ENCODE measurements around the gene OR11H7. TPM values are rescaled to one million over a fixed set of nuclear protein-coding genes. Genes with fewer than 3 reads are reported as not detected.
"Not testable (repeated sequence)": the region's sequence is repeated elsewhere in the genome, so short reads cannot be mapped to it uniquely, and the experiment has no call there.

The OR11H7 gene
- total RNA-seq, result not detected in 2 replicates

DNA sequence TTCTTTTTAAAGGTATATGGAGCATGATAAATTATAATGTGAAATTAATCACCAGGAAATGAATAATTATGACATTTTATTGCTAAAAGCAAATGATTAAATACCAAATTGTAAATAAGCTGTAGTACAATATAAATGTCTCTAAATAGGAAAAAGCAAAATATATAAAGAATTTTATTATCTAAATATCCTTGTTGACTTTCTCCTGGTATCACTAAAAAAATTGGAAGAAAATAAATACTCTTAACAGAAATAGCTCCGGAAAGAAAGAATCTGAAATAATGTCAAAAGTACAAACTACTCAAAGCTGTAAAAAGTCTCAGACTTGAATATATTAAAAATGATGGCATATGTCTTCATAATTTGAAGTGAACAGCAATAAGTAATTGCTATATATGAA is at the start of gene OR11H7:
Gene OR11H7 (plus strand): TSS at position 301 of the 400 bp plus-strand sequence.
- Mint-ChIP-seq H3K36me3 (ENCODE audit: low read depth) (no peaks in the 10 kb centered on the region), H3K4me3 (no peak within 1 kb of the TSS), H3K4me1 (no peaks in the 10 kb centered on the region), H3K9me3 (peaks cover 7% of the 10 kb centered on the region), H3K27ac (no peak within 1 kb of the TSS), H3K27me3 (no peaks in the 10 kb centered on the region)
- no peak for DNase-seq
- intact Hi-C loops (cut with micrococcal nuclease), result no loop called here

GRCh38 chr14:20179218-20179617 is 49.6 kb upstream of the OR11H7 start:
- no peaks in the 10 kb centered on the region for H3K27me3 Mint-ChIP-seq
- H3K4me1 Mint-ChIP-seq, result no peaks in the 10 kb centered on the region
- H3K9me3 Mint-ChIP-seq, result peaks cover 3% of the 10 kb centered on the region
- intact Hi-C loops (cut with micrococcal nuclease), result no loop called here
- no peaks in the 10 kb centered on the region for H3K36me3 Mint-ChIP-seq (ENCODE audit: low read depth)
- DNase-seq, result no peak
- H3K27ac Mint-ChIP-seq, result no peak overlapping the region
- H3K4me3 Mint-ChIP-seq, result no peak overlapping the region

DNA sequence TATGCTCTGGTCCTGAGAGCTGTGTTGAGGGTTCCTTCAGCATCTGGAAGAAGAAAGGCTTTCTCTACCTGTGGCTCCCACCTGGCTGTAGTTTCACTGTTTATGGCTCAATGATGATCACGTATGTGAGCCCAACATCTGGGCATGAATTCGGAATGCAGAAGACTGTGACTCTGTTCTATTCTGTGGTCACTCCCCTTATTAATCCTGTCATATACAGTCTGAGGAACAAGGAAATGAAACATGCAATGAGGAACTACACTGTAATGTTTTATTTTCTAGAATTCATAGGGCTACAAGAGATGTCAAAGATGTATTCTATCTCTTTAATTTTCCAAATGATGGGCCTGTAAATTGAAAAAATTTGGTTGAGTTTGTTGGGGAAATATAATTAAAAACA is 48.9 kb upstream of the OR11H7 start:
- Mint-ChIP-seq H3K4me3 (no peak overlapping the region), H3K4me1 (no peaks in the 10 kb centered on the region)
- no peak for DNase-seq

DNA sequence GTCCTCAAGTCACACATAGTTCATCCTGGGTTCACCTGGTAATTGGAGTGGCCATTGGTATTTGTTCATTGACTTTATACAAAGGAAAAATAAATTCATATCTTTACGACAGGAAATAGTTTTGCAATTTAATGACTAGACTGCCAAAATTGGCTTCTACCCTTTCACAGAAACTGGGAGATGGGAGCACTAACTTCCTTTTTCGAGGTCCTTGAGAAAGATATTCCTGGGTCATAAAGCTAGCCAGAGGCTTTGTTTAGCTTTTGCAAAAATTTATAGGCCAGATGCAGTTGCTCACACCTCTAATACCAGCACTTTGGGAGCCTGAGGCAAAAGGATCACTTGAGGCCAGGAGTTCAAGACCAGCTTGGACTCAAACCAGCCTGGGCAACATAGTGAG is 48.3 kb upstream of the OR11H7 start:
- H3K27ac Mint-ChIP-seq, result no peak overlapping the region
- no peaks in the 10 kb centered on the region for H3K9me3 Mint-ChIP-seq
- no peaks in the 10 kb centered on the region for H3K4me1 Mint-ChIP-seq
- peaks cover under 1% of the 10 kb centered on the region for H3K27me3 Mint-ChIP-seq
- H3K36me3 Mint-ChIP-seq (ENCODE audit: low read depth), result no peaks in the 10 kb centered on the region
- H3K4me3 Mint-ChIP-seq, result no peak overlapping the region
- intact Hi-C loops (cut with micrococcal nuclease), result no loop called here
- no peak for DNase-seq

More for the DNA sequence above, 48.9 kb upstream of the OR11H7 start:
- Mint-ChIP-seq H3K27me3 (no peaks in the 10 kb centered on the region), H3K27ac (no peak overlapping the region), H3K9me3 (peaks cover 2% of the 10 kb centered on the region), H3K36me3 (ENCODE audit: low read depth) (no peaks in the 10 kb centered on the region)
- intact Hi-C loops (cut with micrococcal nuclease), result no loop called here

GRCh38 chr14:20184181-20184580 is 44.6 kb upstream of the OR11H7 start:
- peaks cover 2% of the 10 kb centered on the region for H3K27me3 Mint-ChIP-seq
- no peaks in the 10 kb centered on the region for H3K36me3 Mint-ChIP-seq (ENCODE audit: low read depth)
- H3K9me3 Mint-ChIP-seq, result no peaks in the 10 kb centered on the region
- H3K27ac Mint-ChIP-seq, result no peak overlapping the region
- intact Hi-C loops (cut with micrococcal nuclease), result no loop called here
- H3K4me1 Mint-ChIP-seq, result no peaks in the 10 kb centered on the region
- no peak overlapping the region for H3K4me3 Mint-ChIP-seq
- no peak for DNase-seq

DNA sequence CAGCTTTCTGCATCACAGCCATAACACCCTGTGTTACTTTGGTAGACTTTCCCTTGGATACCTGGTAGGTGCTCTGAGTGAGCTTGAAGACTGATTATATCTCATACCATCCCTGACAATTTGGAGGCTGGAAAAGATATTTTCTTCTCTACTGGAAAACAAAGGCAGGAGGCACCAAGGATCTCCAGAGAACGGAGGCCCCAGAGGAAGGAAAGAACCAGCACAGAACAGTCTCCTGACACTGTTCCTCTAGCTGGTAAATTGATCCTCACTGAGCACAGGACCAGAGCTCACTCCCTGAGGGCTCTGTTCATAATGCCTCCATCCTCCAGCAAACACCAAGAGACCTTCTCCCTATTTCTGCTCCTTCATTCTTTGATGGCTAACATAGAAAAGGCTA is 38.2 kb upstream of the OR11H7 start, which contains the start of gene OR11G2:
Gene OR11G2 (plus strand): TSS at position 301 of the 400 bp plus-strand sequence. CDS start 6,542 bp downstream, outside the sequence.
- H3K9me3 Mint-ChIP-seq, result no peaks in the 10 kb centered on the region
- intact Hi-C loops (cut with micrococcal nuclease), result no loop called here
- peaks cover under 1% of the 10 kb centered on the region for H3K27me3 Mint-ChIP-seq
- H3K36me3 Mint-ChIP-seq (ENCODE audit: low read depth), result no peaks in the 10 kb centered on the region
- H3K4me1 Mint-ChIP-seq, result no peaks in the 10 kb centered on the region
- H3K4me3 Mint-ChIP-seq, result no peak within 1 kb of the TSS
- no peak for DNase-seq
- H3K27ac Mint-ChIP-seq, result no peak within 1 kb of the TSS

DNA sequence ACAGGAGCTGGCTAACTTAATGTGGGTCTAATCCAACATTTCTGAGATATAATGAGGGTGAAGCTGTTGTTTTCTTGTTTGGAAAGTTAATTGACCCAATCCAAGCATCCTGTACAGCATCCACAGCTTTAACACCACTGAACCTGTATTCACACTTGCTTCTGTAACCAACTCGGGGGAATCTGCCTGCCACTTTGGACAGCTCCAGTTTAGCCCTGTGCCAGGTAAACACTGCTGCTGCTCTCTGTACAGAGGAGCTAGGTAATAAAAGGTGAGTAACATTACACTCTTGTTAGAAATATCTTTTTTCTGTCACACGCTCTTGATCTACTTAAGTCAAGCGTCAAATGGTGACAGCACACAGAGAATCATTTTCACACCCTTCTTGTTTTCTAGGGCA is 37.4 kb upstream of the OR11H7 start:
- no peaks in the 10 kb centered on the region for H3K9me3 Mint-ChIP-seq
- intact Hi-C loops (cut with micrococcal nuclease), result no loop called here
- no peak overlapping the region for H3K27ac Mint-ChIP-seq
- no peaks in the 10 kb centered on the region for H3K4me1 Mint-ChIP-seq
- H3K36me3 Mint-ChIP-seq (ENCODE audit: low read depth), result no peaks in the 10 kb centered on the region
- H3K4me3 Mint-ChIP-seq, result no peak overlapping the region
- peaks cover 2% of the 10 kb centered on the region for H3K27me3 Mint-ChIP-seq
- DNase-seq, result no peak

GRCh38 chr14:20194101-20194500 is 34.7 kb upstream of the OR11H7 start:
- intact Hi-C loops (cut with micrococcal nuclease), result no loop called here

DNA sequence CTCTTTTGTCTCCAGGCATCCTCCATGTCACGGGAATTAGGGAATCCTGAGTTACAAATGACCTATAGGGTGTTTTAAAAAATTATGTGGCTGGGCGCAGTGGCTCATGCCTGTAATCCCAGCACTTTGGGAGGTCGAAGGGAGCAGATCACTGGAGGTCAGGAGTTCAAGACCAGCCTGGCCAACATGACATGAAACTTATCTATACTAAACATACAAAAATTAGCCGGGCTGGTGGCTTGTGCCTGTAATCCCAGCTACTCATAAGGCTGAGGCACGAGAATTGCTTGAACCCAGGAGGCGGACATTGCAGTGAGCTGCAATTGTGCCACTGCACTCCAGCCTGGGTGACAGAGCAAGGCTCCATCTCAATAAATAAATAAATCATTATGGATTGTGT is 33.6 kb upstream of the OR11H7 start:
- DNase-seq; H3K9me3 Mint-ChIP-seq; H3K27me3 Mint-ChIP-seq; H3K27ac Mint-ChIP-seq; H3K36me3 Mint-ChIP-seq (ENCODE audit: low read depth); H3K4me3 Mint-ChIP-seq; H3K4me1 Mint-ChIP-seq; intact Hi-C loops (cut with micrococcal nuclease): not testable (repeated sequence)

More at GRCh38 chr14:20194101-20194500, 34.7 kb upstream of the OR11H7 start:
- H3K9me3 Mint-ChIP-seq, result no peaks in the 10 kb centered on the region
- DNase-seq, result no peak
- H3K4me1 Mint-ChIP-seq, result no peaks in the 10 kb centered on the region
- H3K4me3 Mint-ChIP-seq, result no peak overlapping the region
- H3K36me3 Mint-ChIP-seq (ENCODE audit: low read depth), result no peaks in the 10 kb centered on the region
- no peak overlapping the region for H3K27ac Mint-ChIP-seq
- H3K27me3 Mint-ChIP-seq, result peaks cover 2% of the 10 kb centered on the region

- no peak overlapping the region for H3K4me3 Mint-ChIP-seq
- no peak for DNase-seq
- intact Hi-C loops (cut with micrococcal nuclease), result no loop called here
- H3K4me1 Mint-ChIP-seq, result no peaks in the 10 kb centered on the region
- no peaks in the 10 kb centered on the region for H3K36me3 Mint-ChIP-seq (ENCODE audit: low read depth)
- H3K9me3 Mint-ChIP-seq, result no peaks in the 10 kb centered on the region
- H3K27me3 Mint-ChIP-seq, result peaks cover 2% of the 10 kb centered on the region
- no peak overlapping the region for H3K27ac Mint-ChIP-seq
Observed at GRCh38 chr14:20195911-20196310, 32.9 kb upstream of the OR11H7 start.

DNA sequence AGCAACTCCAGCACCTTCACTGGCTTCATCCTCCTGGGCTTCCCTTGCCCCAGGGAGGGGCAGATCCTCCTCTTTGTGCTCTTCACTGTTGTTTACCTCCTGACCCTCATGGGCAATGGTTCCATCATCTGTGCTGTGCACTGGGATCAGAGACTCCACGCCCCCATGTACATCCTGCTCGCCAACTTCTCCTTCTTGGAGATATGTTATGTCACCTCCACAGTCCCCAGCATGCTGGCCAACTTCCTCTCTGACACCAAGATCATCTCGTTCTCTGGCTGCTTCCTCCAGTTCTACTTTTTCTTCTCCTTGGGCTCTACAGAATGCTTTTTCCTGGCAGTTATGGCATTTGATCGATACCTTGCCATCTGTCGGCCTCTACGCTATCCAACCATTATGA is 31.3 kb upstream of the OR11H7 start:
- no peaks in the 10 kb centered on the region for H3K9me3 Mint-ChIP-seq
- H3K4me1 Mint-ChIP-seq, result no peaks in the 10 kb centered on the region
- DNase-seq, result no peak
- no peaks in the 10 kb centered on the region for H3K36me3 Mint-ChIP-seq (ENCODE audit: low read depth)
- peaks cover 2% of the 10 kb centered on the region for H3K27me3 Mint-ChIP-seq
- intact Hi-C loops (cut with micrococcal nuclease), result no loop called here
- no peak overlapping the region for H3K4me3 Mint-ChIP-seq
- no peak overlapping the region for H3K27ac Mint-ChIP-seq

- Mint-ChIP-seq H3K4me3 (no peak overlapping the region), H3K36me3 (ENCODE audit: low read depth) (no peaks in the 10 kb centered on the region), H3K27ac (no peak overlapping the region), H3K27me3 (peaks cover 3% of the 10 kb centered on the region), H3K4me1 (no peaks in the 10 kb centered on the region), H3K9me3 (no peaks in the 10 kb centered on the region)
- intact Hi-C loops (cut with micrococcal nuclease), result no loop called here
- no peak for DNase-seq
Observed at GRCh38 chr14:20198991-20199390, 29.8 kb upstream of the OR11H7 start.

DNA sequence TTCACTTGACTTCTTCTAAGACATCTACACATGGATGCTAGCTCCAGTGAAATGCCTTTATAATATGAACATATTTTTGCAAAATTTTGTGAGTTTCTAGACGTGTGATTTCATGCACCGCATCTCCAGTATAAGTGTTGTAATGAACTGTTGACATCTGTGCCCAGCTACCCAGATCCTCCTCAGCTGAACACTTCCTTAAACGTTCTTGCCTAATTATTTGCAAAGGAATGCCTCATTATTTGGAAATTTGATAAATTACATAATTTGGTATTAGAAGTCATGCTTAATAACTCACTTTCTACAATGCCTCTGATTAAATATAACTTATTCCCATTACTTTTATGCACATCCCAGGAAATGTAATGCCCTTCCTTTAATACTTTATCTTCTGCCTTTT is 24.1 kb upstream of the OR11H7 start:
- Mint-ChIP-seq H3K27me3 (peaks cover 4% of the 10 kb centered on the region), H3K9me3 (no peaks in the 10 kb centered on the region), H3K4me3 (no peak overlapping the region), H3K36me3 (ENCODE audit: low read depth) (no peaks in the 10 kb centered on the region), H3K27ac (no peak overlapping the region), H3K4me1 (no peaks in the 10 kb centered on the region)
- no peak for DNase-seq
- intact Hi-C loops (cut with micrococcal nuclease), result no loop called here

DNA sequence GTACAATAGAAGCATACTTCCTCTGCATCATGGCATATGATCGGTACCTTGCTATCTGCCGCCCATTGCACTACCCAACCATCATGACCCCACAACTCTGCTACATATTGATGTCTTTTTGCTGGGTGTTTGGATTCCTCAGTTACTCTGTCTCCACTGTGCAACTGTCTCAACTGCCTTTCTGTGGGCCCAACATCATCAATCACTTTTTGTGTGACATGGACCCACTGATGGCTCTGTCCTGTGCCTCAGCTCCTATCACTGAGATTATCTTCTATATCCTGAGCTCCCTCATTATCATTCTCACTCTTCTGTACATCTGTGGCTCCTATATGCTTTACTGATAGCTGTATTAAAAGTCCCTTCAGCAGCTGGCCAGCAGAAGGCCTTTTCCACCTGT is 19.2 kb upstream of the OR11H7 start:
- Mint-ChIP-seq H3K27me3 (peaks cover 3% of the 10 kb centered on the region), H3K36me3 (ENCODE audit: low read depth) (no peaks in the 10 kb centered on the region)

DNA sequence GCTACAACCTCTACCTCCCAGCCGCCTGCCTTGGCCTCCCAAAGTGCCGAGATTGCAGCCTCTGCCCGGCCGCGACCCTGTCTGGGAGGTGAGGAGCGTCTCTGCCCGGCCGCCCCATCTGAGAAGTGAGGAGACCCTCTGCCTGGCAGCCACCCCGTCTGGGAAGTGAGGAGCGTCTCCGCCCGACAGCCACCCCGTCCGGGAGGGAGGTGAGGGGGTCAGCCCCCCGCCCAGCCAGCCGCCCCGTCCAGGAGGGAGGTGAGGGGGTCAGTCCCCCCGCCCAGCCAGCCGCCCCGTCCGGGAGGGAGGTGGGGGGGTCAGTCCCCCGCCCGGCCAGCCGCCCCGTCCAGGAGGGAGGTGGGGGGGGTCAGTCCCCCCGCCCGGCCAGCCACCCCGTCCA is 16.4 kb upstream of the OR11H7 start:
- H3K4me3 Mint-ChIP-seq; intact Hi-C loops (cut with micrococcal nuclease); H3K27ac Mint-ChIP-seq; H3K27me3 Mint-ChIP-seq; H3K36me3 Mint-ChIP-seq (ENCODE audit: low read depth); H3K9me3 Mint-ChIP-seq; H3K4me1 Mint-ChIP-seq: not testable (repeated sequence)
- DNase-seq, result peak; percentile 7

More for the DNA sequence above, 19.2 kb upstream of the OR11H7 start:
- Mint-ChIP-seq H3K4me3 (no peak overlapping the region), H3K27ac (no peak overlapping the region), H3K4me1 (no peaks in the 10 kb centered on the region), H3K9me3 (no peaks in the 10 kb centered on the region)
- DNase-seq, result no peak
- intact Hi-C loops (cut with micrococcal nuclease), result no loop called here

All from activated CD4-positive, alpha-beta T cell treated with anti-CD3 and anti-CD28 coated beads, Interleukin-2, amount 10 ng/mL, durations not matched to agents 24 days and 14 days (primary cell).